Measurements from ENCODE around the gene TMEM125. TPM values are rescaled to one million over a fixed set of nuclear protein-coding genes. Genes with fewer than 3 reads are reported as not detected.

The TMEM125 gene
- total RNA-seq, 1 experiment from 2014 or later: 65.2 TPM

GRCh38 chr1:43247256-43247921 lies 22.4 kb upstream of the TMEM125 start:
- peak; percentile 7 for DNase-seq (ENCODE audit: low spot score)

GRCh38 chr1:43250351-43250761 lies 19.4 kb upstream of the TMEM125 start:
- DNase-seq (ENCODE audit: low spot score): no peak

- no peak for DNase-seq (ENCODE audit: low spot score)
Measured at GRCh38 chr1:43251024-43251423, 18.8 kb upstream of the TMEM125 start.

- DNase-seq (ENCODE audit: low spot score): no peak
Measured at GRCh38 chr1:43252225-43252624, 17.6 kb upstream of the TMEM125 start.

GRCh38 chr1:43253173-43253572 lies 16.6 kb upstream of the TMEM125 start:
- DNase-seq (ENCODE audit: low spot score): no peak

- DNase-seq (ENCODE audit: low spot score): no peak
Measured at GRCh38 chr1:43253876-43254275, 15.9 kb upstream of the TMEM125 start.

- DNase-seq (ENCODE audit: low spot score): no peak
Measured at GRCh38 chr1:43255438-43256210, 14.2 kb upstream of the TMEM125 start.

GRCh38 chr1:43256675-43257570 lies 12.9 kb upstream of the TMEM125 start:
- DNase-seq (ENCODE audit: low spot score): peak; percentile 56

GRCh38 chr1:43258370-43258769 lies 11.4 kb upstream of the TMEM125 start:
- no peak for DNase-seq (ENCODE audit: low spot score)

- DNase-seq (ENCODE audit: low spot score): no peak
Measured at GRCh38 chr1:43265431-43265830, 4.4 kb upstream of the TMEM125 start.

GRCh38 chr1:43266881-43267280 lies 2.9 kb upstream of the TMEM125 start:
- DNase-seq (ENCODE audit: low spot score): no peak

GRCh38 chr1:43267291-43267805 lies 2.4 kb upstream of the TMEM125 start:
- DNase-seq (ENCODE audit: low spot score): no peak

GRCh38 chr1:43267818-43268425 lies 1.9 kb upstream of the TMEM125 start:
- DNase-seq (ENCODE audit: low spot score): no peak

- peak; percentile 96 for DNase-seq (ENCODE audit: low spot score)
Measured at GRCh38 chr1:43270421-43271095, 775 bp downstream of the TMEM125 start.

- DNase-seq (ENCODE audit: low spot score): no peak
Measured at GRCh38 chr1:43271186-43272118, 1.7 kb downstream of the TMEM125 start.

GRCh38 chr1:43272161-43272560 lies 2.4 kb downstream of the TMEM125 start:
- DNase-seq (ENCODE audit: low spot score): no peak

- no peak for DNase-seq (ENCODE audit: low spot score)
Measured at GRCh38 chr1:43272576-43273571, 3.1 kb downstream of the TMEM125 start.

GRCh38 chr1:43273708-43274107 lies 3.9 kb downstream of the TMEM125 start:
- DNase-seq (ENCODE audit: low spot score): no peak
